ENCODE results near the gene DBP.

Gene DBP

DNA sequence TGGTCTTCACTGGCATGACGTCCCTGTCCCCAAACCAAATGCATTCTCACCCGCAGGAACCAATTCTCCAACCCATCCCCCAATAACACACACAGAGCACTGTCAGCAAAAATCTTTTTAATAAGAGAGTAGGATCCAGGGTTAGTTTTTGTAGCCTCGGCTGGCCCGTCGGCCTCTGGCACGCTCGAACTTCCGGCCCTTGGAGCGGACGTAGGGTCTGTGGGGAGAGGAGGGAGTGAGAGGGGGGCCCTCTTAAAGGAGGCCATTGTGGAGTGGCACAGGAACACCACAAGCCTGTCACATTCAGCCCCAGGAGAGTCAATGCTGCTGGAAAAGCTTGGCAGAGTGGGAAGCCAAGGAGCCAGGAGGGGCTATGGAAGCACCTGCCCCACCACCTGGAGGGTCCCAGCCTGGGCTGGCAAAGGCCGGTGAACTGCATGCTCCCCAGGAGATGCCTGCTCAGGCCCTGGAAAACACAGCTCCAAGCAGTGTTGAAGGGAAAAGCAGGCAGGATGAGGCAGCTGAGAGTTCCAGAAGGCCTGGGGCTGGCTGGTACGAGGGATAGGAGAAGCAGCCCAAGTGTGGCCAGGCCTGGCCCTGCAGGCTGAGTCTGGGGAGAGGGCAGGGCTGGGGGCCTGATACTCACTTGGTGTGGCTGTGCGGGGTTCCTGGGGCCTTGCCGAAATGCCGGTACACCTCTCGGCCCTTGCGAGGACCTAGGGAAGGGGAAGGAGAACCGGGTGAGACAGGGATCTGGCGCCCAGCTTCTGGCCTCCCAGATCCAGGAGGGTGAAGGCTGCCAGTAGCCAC lies 21.7 kb downstream of the DBP start:
- in situ Hi-C loops (cut with MboI; ENCODE audit: low sequenced_read_pairs), result no loop called here

DNA sequence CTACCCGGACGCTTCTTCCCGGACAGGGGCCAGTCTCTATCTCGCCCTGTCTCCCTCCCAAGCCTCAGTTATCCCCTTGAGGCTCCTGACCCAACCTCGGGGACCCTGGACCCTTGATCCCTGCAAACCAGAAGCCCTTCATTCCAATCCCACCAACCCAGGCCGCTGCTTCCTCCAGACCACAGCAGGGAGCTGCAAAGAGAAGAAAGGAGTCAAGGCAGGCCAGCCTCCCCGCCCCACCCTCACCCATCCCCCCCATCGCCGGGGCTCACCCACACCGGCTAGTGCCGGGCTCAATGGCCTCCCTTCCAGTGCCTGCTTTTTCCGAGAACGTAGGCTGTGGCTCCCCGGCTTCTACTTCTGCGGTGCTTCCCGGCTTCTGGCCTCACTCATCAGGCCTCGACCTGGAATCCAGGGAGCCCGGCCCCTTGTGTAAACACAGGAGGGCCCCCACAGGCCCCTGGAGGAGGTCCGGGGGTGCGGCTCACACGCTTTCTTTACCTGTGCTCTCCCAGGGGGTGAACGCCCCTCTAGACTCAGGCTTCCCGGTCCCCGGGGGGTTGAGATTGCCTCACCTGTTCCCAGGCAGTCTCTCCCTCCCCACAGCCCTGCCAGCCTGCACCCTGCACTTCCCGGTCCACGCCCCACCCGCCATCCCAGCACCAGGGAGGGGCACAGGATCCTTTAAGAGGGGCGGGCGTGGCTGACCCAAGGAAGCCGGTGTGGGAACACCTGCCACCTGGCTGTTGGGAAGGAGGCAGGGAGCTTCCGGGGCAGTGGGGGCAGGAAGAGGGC lies 22.5 kb downstream of the DBP start, which contains the start of gene FAM83E:
TSS of gene FAM83E (minus strand) at position 641 of the 795 bp plus-strand sequence. CDS start 1,704 bp downstream, outside the sequence.
- in situ Hi-C loops (cut with MboI; ENCODE audit: low sequenced_read_pairs), result no loop called here

DNA sequence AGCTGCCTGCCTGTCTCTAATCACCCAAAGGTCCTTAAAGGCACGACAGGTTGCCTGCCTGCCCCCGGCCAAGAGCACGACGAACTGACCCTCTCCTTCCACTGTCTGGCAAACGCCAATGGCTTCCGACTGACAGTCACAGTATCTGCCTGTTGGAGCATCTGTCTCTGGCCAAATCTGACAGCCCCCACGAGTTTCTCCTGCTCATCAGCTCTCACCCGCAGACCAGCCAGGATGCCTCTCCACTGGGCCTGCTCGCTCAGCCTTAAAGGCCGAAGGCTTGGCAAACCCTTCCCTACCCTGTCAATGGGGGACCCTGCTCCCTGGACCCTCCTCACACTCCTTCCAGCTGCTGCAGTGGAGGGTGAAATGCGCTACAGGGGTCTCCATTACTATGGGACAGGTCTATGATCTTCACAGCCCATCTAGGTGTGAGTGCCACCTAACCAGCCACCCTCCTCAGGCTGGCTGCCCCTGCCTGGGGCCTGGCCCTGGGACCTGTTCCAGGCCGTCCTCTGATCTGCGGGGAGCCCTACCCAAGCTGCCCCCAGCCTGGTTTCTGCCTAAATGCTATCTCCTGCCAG lies 23.2 kb downstream of the DBP start:
- in situ Hi-C loops (cut with MboI; ENCODE audit: low sequenced_read_pairs), result no loop called here

DNA sequence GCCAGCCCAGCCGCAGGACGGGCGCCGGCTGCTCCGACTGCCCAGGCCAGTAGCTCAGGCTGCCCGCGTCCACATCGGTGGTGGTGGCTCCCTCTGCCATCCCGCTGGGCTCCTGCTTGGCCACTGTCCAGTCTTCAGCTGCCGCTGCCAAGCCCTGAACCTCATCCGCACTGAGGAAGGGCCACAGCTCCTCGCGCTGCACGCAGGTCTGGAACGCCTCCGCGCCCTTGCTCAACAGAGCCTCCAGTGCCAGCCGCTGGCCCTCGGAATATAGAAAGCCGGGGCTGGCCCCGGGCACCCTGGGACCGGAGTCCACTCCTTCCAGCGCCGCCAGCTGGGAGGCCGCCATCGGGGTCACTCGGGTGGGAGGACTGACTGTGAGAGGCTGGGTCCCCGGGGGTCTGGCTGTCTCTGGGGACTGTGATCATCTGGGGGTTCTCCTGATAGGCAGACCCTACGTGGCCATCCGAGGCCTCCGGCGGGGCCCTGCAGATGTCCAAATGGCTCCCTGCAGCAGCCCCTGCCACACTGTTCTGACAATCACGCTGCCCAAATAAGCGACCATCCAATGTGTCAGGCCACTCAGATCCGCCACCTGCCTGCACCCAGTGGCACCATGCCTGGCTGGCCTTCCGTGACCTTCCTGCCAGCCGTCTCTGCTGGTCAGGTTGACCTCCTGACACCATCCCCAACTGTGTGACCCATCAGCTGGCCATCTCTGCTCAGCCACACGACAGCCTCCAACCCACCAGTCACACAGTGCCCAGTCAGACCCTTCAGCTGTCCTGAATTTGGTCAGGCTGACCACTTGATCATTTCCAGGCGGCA lies 23.9 kb downstream of the DBP start:
- in situ Hi-C loops (cut with MboI; ENCODE audit: low sequenced_read_pairs), result no loop called here

DNA sequence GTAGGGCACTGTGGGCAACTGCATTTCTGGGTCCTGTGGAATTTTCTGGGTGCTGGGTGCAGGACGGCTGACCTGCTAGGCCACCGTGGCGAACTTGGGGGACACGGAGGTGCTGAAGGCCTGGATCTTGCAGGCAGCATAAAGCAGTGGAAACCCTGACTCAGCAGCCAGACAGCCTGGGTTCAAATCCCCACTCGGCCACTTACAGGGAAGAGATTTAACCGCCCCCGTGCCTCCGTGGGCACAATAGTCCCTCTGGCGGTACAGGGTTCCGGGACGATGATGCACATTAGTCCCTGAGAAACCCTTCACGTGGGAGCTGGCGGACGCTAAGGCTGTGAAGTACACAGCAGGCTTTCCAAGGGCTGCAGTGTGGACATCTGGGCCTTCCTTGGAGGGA lies 25.3 kb downstream of the DBP start:
- in situ Hi-C loops (cut with MboI; ENCODE audit: low sequenced_read_pairs), result no loop called here

DNA sequence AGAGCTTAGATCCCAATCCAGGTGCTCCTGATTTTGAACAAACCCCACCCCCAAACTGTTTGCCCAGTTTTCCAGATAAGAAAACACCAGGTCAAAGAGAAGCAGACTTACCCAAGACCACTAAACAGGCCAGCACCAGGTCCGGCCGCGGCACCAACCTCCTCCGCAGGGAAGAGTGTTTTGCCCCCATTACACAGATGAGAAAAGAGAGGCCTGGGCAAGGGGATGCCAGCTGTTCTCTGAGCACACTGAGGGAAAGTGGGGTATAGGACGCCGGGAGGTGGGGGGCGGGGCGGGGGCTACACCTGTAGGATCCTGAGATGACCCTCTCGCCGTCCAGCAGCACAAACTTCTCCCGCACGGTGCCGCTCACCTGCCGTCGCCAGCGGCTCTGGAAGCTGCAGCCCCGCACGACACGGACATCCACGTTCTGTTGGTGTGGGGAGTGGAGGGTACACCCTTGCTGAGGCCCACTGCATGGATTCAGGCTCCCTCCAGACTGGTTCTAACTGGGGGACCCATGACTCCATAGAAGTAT lies 27.5 kb downstream of the DBP start:
- in situ Hi-C loops (cut with MboI; ENCODE audit: low sequenced_read_pairs), result no loop called here

DNA sequence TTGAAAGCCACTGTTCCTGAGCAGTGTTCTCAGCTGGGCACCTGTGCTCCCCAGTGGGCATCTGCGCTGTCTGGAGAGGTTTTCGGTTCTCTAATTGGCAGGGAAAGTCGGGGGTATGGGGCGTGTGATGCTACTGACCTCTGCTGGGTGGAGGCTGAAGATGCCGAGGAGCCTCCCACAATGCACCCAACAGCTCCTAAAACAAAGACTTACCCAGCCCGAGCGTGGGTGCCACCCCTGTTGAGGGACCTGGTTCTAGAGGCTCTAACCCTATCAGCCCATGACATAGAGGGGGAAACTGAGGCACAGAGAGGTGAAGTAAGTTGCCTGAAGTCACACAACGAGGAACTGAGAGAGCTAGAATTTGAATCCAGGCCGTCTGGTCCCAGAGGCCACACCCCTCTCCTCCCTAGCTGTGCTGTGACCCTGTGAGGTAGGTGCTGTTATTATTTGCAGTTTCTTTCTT lies 28.3 kb downstream of the DBP start:
- in situ Hi-C loops (cut with MboI; ENCODE audit: low sequenced_read_pairs), result no loop called here

DNA sequence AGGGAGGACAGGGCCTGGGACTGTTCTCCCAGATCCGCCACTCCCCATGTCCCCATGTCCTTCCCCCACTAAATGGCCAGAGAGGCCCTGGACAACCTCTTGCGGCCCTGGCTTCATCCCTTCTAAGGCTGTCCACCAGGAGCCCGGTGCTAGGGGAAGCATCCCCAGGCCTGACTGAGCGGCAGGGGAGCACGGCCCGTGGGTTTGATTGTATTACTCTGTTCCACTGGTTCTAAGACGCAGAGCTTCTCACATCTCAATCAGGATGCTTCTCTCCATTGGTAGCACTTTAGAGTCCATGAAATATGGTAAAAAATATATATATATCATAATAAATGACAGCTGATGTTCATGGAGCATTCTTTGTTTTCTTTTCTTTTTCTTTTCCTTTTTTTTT lies 29.8 kb downstream of the DBP start:
- in situ Hi-C loops (cut with MboI; ENCODE audit: low sequenced_read_pairs), result no loop called here

DNA sequence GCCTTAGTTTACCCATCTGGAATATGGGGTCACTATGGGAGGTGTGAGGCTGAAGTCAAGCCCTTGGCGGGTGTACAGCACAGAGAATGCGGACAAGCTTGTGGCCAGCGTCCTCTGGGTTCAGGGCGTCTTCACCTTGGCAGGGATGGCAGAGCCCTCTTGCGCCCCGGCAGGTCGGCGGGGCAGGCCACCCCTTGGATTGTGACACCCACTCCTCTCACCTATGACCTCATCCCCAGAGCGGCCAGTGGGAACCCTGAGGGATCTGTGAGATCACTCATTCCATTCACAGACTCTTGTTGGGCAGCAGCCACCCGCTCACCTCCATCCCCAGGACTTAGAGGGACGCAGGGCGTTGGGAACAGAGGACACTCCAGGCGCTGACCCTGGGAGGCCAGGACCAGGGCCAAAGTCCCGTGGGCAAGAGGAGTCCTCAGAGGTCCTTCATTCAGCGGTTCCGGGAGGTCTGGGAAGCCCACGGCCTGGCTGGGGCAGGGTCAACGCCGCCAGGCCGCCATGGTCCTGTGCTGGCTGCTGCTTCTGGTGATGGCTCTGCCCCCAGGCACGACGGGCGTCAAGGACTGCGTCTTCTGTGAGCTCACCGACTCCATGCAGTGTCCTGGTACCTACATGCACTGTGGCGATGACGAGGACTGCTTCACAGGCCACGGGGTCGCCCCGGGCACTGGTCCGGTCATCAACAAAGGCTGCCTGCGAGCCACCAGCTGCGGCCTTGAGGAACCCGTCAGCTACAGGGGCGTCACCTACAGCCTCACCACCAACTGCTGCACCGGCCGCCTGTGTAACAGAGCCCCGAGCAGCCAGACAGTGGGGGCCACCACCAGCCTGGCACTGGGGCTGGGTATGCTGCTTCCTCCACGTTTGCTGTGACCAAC lies 30.5 kb downstream of the DBP start, which contains the start of gene SPACA4:
TSS of gene SPACA4 (plus strand) at position 280 of the 896 bp plus-strand sequence. CDS start at position 517, 237 bp downstream.
- in situ Hi-C loops (cut with MboI; ENCODE audit: low sequenced_read_pairs), result no loop called here

DNA sequence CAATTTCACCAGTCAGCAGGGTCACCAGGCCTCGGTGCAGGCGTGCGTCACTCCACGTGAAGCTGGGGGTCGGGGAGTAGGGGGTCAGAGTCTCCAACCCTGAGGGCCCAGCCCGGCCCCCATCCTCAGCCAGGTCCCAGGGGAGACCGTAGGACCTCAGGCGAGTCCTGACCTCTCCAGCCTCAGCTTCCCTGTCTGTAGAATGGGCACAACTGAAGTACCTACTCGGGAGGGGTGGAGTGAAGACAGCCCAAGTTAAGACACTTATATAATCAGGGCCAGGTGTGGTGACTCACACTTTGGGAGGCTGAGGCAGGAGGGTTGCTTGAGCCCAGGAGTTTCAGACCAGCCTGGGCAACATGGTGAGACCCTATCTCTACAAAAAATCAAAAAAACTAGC lies 33.3 kb downstream of the DBP start:
- in situ Hi-C loops (cut with MboI; ENCODE audit: low sequenced_read_pairs), result no loop called here

DNA sequence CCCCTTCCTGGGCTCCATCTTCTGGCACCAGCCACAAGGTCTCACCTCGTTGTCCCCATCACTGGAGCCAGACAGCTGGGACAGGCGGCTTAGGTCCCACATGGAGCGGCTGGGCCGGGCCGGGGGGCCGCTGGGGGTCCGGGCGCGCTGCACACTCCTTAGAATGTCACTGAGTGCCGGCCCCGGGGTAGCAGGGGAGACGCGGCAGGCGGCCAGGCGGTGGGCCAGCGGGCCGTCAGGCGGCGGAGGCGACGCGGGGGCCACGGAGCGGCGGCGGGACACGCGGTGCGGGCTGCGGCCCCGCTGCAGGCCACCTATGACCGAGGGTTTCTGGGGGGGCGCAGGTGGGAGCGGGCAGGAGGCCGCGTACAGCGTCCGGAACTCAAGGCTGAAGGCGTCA lies 33.7 kb downstream of the DBP start:
- in situ Hi-C loops (cut with MboI; ENCODE audit: low sequenced_read_pairs), result no loop called here

DNA sequence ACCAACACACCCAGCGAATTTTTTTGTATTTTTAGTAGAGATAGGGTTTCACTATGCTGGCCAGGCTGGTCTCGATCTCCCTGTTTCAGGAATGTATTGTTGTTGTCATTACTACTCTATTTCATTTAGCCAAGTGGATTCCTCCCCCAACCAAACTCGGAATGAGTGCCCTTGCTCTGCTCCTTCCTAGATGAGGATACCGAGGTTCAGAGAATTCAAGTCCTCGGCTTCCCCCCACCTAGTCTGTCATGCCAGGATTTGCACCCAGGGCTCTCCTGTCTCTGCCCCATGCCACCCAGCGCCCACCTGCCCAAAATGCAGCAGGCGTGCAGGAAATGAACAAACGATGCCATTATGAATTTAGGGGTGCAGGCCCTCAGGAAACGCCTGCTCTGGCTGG lies 34.2 kb downstream of the DBP start:
- in situ Hi-C loops (cut with MboI; ENCODE audit: low sequenced_read_pairs), result no loop called here

DNA sequence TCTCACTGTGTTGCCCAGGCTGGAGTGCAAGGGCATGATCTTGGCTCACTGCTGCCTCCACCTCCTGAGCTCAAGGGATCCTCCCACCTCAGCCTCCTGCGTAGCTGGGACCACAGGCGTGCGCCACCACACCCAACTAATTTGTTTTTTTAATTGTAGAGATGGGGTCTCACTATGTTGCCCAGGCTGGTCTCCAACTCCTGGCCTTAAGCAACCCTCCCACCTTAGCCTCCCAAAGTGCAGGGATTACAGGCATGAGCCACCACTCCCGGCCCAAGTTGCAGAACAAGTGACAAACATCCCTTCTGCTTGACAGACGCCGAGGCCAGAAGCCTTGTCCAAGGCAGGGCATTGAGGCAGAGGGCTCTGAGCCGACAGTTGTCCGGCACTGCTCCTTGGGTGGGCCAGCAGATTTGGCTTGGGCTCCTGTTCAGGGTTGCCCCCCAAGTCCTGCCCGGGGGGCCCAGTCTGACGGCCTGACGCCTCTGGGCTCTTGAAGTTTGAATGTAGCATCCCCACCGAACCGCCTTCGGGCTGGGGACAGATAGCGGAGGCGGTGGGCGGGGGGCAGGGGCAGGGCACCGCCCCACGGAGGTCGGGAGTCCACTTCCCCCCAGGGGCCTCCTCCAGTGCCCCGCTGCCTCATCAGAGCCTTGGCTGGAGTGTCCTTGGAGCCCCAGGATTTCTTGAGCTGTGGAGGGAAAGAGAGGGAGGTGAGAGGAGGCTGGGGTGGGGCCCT lies 36.3 kb downstream of the DBP start:
- in situ Hi-C loops (cut with MboI; ENCODE audit: low sequenced_read_pairs), result no loop called here

DNA sequence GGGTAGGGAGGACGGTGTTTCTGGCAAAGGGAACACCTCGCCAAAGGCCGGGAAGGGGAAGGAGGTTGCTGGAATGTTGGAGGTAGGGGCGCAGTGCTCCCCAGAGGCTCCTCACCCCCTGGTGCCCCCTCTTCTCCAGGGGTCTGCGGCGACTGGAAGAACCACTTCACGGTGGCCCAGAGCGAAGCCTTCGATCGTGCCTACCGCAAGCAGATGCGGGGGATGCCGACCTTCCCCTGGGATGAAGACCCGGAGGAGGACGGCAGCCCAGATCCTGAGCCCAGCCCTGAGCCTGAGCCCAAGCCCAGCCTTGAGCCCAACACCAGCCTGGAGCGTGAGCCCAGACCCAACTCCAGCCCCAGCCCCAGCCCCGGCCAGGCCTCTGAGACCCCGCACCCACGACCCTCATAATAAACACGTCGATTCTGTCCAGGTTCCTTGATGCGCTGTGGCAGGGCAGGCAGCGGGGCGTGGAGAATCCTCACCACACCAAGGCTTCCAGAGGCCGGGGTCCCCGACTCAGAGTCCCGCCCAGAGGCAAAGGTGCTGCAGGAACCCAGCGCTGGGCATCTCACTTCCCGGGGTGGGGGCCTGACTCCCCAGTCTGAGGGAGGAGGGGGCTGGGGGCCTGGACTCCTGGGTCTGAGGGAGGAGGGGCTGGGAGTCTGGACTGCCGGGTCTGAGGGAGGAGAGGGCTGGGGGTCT lies 38.0 kb downstream of the DBP start:
- in situ Hi-C loops (cut with MboI; ENCODE audit: low sequenced_read_pairs), result no loop called here

DNA sequence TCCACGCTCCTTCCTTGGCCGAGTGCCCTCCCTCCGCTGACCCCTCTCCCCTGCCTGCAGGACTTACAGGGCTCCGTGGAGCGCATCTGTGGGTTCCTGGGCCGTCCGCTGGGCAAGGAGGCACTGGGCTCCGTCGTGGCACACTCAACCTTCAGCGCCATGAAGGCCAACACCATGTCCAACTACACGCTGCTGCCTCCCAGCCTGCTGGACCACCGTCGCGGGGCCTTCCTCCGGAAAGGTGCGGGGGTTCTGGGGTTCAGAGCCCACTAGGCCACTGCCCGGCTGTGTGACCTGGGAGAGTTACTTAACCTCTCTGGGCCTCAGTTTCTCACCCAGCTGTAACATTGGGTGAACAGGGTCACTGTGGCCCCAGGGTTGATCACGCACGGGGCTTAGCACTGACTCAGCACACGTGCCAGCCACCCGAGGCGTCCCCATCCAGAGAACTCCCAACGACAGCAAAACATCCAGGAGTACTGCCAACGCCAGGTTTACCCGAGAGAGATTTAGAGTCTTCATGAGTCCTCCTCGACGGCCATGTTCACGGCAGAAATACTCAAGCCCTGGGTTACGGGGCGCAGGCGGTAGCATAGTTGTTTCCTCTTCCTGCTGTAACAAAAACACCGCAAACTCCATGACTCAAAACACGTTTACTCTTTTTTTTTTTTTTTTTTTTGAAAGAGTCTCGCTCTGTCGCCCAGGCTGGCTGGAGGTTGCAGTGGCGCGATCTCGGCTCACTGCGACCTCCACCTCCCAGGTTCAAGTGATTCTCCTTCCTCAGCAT lies 40.3 kb downstream of the DBP start:
- in situ Hi-C loops (cut with MboI; ENCODE audit: low sequenced_read_pairs), result no loop called here

DNA sequence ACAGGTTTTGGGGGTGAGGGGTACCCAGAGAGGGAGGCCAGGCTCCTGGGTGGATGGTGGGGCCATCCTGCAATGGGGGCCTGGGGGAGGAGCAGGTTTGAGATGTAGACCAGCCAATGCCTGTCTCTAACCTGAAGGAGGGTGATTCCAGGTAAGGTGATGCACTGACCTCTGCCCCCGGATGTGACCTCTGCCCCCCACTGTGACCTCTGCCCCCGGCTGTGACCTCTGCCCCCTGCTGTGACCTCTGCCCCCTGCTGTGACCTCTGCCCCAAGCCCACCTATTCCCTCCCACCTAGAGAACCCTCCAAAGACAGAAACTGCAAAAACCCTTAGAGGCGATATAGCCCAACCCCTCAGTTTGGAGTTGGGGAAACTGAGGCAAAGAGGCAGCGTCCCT lies 40.9 kb downstream of the DBP start:
- in situ Hi-C loops (cut with MboI; ENCODE audit: low sequenced_read_pairs), result no loop called here

DNA sequence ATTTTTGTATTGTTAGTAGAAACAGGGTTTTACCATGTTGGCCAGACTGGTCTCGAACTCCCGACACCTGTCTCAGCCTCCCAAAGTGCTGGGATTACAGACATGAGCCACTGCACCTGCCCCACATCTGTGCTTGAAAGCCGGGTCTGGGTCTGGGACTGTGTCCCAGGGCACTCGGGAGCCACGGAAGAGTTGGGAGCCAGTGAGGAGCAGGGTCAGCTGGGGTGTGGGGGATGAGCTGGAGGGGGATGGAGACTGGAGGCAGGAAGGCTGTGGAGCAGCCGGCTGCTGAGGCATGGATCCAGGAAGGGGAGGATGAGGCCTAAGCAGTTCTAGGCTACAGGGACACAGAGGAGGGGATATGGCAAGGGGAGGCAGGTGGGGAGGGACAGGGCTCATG lies 41.3 kb downstream of the DBP start:
- in situ Hi-C loops (cut with MboI; ENCODE audit: low sequenced_read_pairs), result no loop called here

All from HL-60/S4 treated with retinoic acid at 250 ng/mL for 4 days and 3 days (cell line).